ENCODE measurements around the gene PERM1. TPM values are rescaled to one million over a fixed set of nuclear protein-coding genes. Genes with fewer than 3 reads are reported as not detected.

Gene PERM1
- total RNA-seq, 2 experiments from 2014 or later = not detected

GRCh38 chr1:1003618-1004419 lies 21.9 kb upstream of the PERM1 start:
- Histone ChIP-seq H3K9me3 (ENCODE audit: low read length) (no peaks in the 10 kb centered on the region), H3K4me2 (ENCODE audit: low read length) (no peak overlapping the region), H3K4me3 (ENCODE audit: low read depth, low read length, poor library complexity, severe bottlenecking) (no peak overlapping the region), H3K27ac (ENCODE audit: low read depth, low read length, poor library complexity, severe bottlenecking) (no peak overlapping the region), H3K9me2 (ENCODE audit: insufficient read depth, low read length) (no peaks in the 10 kb centered on the region), H2AFZ (ENCODE audit: low read length) (no peak overlapping the region), H4K20me1 (ENCODE audit: insufficient read depth, low read length) (no peaks in the 10 kb centered on the region), H3K4me1 (ENCODE audit: insufficient read depth, low read length, poor library complexity, severe bottlenecking) (no peaks in the 10 kb centered on the region), H3K36me3 (ENCODE audit: insufficient read depth, low read length) (no peaks in the 10 kb centered on the region), H3K79me2 (ENCODE audit: insufficient read depth, low read depth, low read length) (no peaks in the 10 kb centered on the region)
- CTCF ChIA-PET (ENCODE audit: unreplicated experiment) = no interaction called here
- intact Hi-C loops (cut with micrococcal nuclease; ENCODE audit: unreplicated experiment) = no loop called here
- no TSS peak for BruUV-seq (replicated peaks)
- no peak for DNase-seq (ENCODE audit: low spot score)
- POLR2A ChIA-PET = no interaction called here
- TF ChIP-seq EZH2phosphoT487 (IDR thresholded peaks at IDR 0.05; ENCODE audit: borderline replicate concordance, low read depth, low read length) (no peak), CTCF (conservative IDR thresholded peaks at IDR 0.05; ENCODE audit: low read length) (no peak)

- H3K27ac ChIP-seq (ENCODE audit: low read depth, low read length, poor library complexity, severe bottlenecking) = no peak overlapping the region
- H3K36me3 ChIP-seq (ENCODE audit: insufficient read depth, low read length) = no peaks in the 10 kb centered on the region
- TF ChIP-seq CTCF (conservative IDR thresholded peaks at IDR 0.05; ENCODE audit: low read length) (no peak), EZH2phosphoT487 (IDR thresholded peaks at IDR 0.05; ENCODE audit: borderline replicate concordance, low read depth, low read length) (no peak)
- H4K20me1 ChIP-seq (ENCODE audit: insufficient read depth, low read length) = no peaks in the 10 kb centered on the region
- no peaks in the 10 kb centered on the region for H3K9me3 ChIP-seq (ENCODE audit: low read length)
- H3K79me2 ChIP-seq (ENCODE audit: insufficient read depth, low read depth, low read length) = no peaks in the 10 kb centered on the region
- no peak overlapping the region for H2AFZ ChIP-seq (ENCODE audit: low read length)
- intact Hi-C loops (cut with micrococcal nuclease; ENCODE audit: unreplicated experiment) = no loop called here
- no peak overlapping the region for H3K4me3 ChIP-seq (ENCODE audit: low read depth, low read length, poor library complexity, severe bottlenecking)
- no TSS peak for BruUV-seq (replicated peaks)
- H3K9me2 ChIP-seq (ENCODE audit: insufficient read depth, low read length) = no peaks in the 10 kb centered on the region
- no peak overlapping the region for H3K4me2 ChIP-seq (ENCODE audit: low read length)
- ChIA-PET POLR2A (no interaction called here), CTCF (ENCODE audit: unreplicated experiment) (no interaction called here)
- DNase-seq (ENCODE audit: low spot score) = no peak
- no peaks in the 10 kb centered on the region for H3K4me1 ChIP-seq (ENCODE audit: insufficient read depth, low read length, poor library complexity, severe bottlenecking)
Measured at GRCh38 chr1:1001057-1001783, 19.3 kb upstream of the PERM1 start.
